HG03159 (cell line): ENCODE measurements around the gene CSRP3.

ENCODE experiments used
- ATAC-seq: cut with Tn5 transposase; IDR thresholded peaks from one replicate; pipeline ENCODE4 v1.9.1; 2021; ENCODE audit warnings: mild to moderate bottlenecking, moderate library complexity; ENCODE audit not compliant: unreplicated experiment

CSRP3 gene

GRCh38 chr11:19134004-19134403 lies 67.8 kb downstream of the CSRP3 start:
- no peak for ATAC-seq
